NT2/D1 (cell line): ENCODE results near the gene COPRS.

Experiments
- DNase-seq: peaks from one replicate; pipeline ENCODE4 v3.0.0-alpha.2; 2011; ENCODE audit warnings: low read depth, low spot score
- H3K27me3 ChIP-seq: 2 replicates; pipeline ENCODE4 v1.6.0; 2011; ENCODE audit warnings: mild to moderate bottlenecking; ENCODE audit not compliant: insufficient read length, insufficient read depth
- H3K36me3 ChIP-seq: 2 replicates; pipeline ENCODE4 v1.6.1; 2011; ENCODE audit warnings: mild to moderate bottlenecking, low read length, mixed read lengths; ENCODE audit not compliant: insufficient read depth, insufficient read length
- H3K4me1 ChIP-seq: 2 replicates; pipeline ENCODE4 v1.5.1; 2011; ENCODE audit not compliant: insufficient read depth, insufficient read length
- H3K4me3 ChIP-seq: 2 replicates; pipeline ENCODE4 v1.5.1; 2011; ENCODE audit warnings: low read depth; ENCODE audit not compliant: insufficient read length
- H3K9ac ChIP-seq: 2 replicates; pipeline ENCODE4 v1.6.0; 2011; ENCODE audit warnings: low read depth; ENCODE audit not compliant: insufficient read length
- H3K9me3 ChIP-seq: 2 replicates; pipeline ENCODE4 v1.5.1; 2011; ENCODE audit warnings: mild to moderate bottlenecking, low read length; ENCODE audit not compliant: insufficient read depth
- SUZ12 ChIP-seq: IDR thresholded peaks from 2 replicates; pipeline ENCODE4 v1.6.1; 2011; ENCODE audit not compliant: insufficient read length, insufficient read depth; ENCODE audit errors: extremely low read depth
- YY1 ChIP-seq: IDR thresholded peaks from 2 replicates; pipeline ENCODE4 v1.6.1; 2011; ENCODE audit not compliant: insufficient read length, insufficient read depth
- ZNF274 ChIP-seq: IDR thresholded peaks from 2 replicates; pipeline ENCODE4 v1.6.1; 2011; ENCODE audit warnings: mild to moderate bottlenecking, low read depth, low read length

COPRS gene

DNA sequence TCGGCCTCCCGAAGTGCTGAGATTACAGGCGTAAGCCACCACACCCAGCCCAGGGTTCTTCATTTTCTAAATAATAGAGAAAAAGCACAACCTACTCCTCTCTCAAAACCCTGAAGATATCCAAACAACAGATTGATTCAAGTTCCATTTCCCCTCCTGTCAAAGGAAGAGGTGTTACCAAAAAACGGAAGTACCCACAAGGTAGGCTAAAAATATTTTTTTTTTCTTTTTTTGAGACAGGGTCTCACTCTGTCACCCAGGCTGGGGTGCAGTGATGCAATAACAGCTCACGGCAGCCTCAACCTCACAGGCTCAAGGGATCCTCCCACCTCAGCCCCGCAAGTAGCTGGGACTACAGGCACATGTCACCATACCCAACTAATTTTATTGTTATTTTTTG, 23.5 kb upstream of the COPRS start:
- Histone ChIP-seq H3K4me1 (no peaks in the 10 kb centered on the region), H3K9me3 (no peaks in the 10 kb centered on the region), H3K9ac (no peak overlapping the region), H3K27me3 (no peaks in the 10 kb centered on the region), H3K36me3 (peaks cover 72% of the 10 kb centered on the region), H3K4me3 (no peak overlapping the region)
- no peak for DNase-seq
- TF ChIP-seq YY1 = no peak
- no peak for TF ChIP-seq ZNF274
- TF ChIP-seq SUZ12 = no peak

DNA sequence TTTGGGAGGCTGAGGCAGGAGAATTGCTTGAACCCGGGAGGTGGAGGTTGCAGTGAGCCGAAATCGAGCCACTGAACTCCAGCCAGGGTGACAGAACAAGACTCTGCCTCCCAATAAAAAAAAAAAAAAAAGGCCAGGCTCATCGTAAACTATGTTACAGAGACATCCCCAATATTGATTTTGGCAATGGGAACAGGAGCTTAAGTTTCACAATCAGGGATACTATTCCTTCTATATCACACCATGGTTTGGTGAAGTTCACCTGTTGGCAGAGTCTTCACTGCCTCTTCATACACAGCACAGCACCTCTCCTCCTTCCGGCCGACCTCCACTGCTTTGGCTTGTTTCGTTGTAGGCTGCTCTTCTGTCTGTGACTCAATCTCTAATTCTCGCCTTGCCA, 21.3 kb upstream of the COPRS start:
- H3K4me3 ChIP-seq = no peak overlapping the region
- DNase-seq = no peak
- no peaks in the 10 kb centered on the region for H3K9me3 ChIP-seq
- peaks cover 64% of the 10 kb centered on the region for H3K36me3 ChIP-seq
- TF ChIP-seq YY1 (no peak), SUZ12 (no peak)
- no peaks in the 10 kb centered on the region for H3K27me3 ChIP-seq
- no peak overlapping the region for H3K9ac ChIP-seq
- H3K4me1 ChIP-seq = no peaks in the 10 kb centered on the region

DNA sequence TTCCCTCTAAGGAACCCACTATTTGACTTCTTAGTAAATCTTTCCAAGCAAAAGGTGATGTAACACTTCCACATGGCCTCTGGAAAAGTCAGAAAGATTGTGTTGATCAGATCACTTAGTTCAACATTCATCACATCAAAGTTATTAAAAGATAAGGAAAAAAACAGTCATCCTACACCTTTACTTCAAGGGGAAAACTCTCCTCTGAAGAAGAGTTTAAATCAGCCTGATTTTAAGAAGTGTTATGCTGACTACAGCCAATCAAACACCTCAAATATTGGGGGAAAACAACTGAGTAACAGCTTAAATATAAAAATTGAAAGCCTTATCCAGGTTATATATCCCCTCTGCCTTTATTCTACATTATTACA, 19.6 kb upstream of the COPRS start:
- no peaks in the 10 kb centered on the region for H3K27me3 ChIP-seq
- no peak overlapping the region for H3K4me3 ChIP-seq
- H3K4me1 ChIP-seq = no peaks in the 10 kb centered on the region
- peaks cover 63% of the 10 kb centered on the region for H3K36me3 ChIP-seq
- no peak for DNase-seq
- H3K9ac ChIP-seq = no peak overlapping the region
- H3K9me3 ChIP-seq = no peaks in the 10 kb centered on the region
- TF ChIP-seq YY1 (no peak), ZNF274 (no peak), SUZ12 (no peak)

DNA sequence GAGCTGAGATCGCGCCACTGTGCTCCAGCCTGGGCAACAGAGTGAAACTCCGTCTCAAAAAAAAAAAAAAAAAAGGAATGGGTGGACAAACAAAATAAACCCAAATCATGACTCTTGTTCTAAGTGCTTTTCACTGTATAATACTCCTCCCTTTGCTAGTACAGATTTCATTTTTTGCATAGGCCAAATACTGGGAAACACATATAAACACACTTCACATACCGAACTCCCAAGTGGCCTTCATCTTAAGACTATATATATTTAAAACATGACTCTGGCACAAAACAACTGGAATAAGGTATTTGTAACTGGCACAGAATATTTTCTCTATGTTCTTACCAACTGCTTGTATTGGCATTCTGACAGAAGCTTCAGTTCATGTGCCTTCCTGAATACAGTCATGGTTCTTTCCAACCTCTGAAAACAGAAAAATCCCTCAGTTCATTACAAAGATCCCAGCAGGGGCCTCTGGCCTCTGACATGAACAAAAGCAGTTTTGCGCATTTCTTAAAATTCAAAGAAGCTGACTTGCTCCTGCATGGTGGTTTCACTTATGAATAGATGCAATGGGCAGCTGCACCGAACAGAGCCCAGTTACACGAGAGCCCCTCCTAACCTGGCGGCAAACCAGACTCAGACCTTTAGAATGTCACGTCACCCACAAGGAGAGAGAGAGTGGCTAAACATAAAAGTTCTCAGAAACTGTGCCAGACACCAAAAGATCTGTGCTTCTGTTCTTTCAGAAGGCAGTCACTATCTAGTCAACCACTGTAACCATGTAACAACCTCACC, 19.1 kb upstream of the COPRS start:
- H3K4me1 ChIP-seq = no peaks in the 10 kb centered on the region
- TF ChIP-seq ZNF274 (no peak), YY1 (no peak), SUZ12 (no peak)
- H3K9ac ChIP-seq = no peak overlapping the region
- H3K36me3 ChIP-seq = peaks cover 65% of the 10 kb centered on the region
- no peaks in the 10 kb centered on the region for H3K9me3 ChIP-seq
- no peaks in the 10 kb centered on the region for H3K27me3 ChIP-seq
- no peak for DNase-seq
- H3K4me3 ChIP-seq = no peak overlapping the region

DNA sequence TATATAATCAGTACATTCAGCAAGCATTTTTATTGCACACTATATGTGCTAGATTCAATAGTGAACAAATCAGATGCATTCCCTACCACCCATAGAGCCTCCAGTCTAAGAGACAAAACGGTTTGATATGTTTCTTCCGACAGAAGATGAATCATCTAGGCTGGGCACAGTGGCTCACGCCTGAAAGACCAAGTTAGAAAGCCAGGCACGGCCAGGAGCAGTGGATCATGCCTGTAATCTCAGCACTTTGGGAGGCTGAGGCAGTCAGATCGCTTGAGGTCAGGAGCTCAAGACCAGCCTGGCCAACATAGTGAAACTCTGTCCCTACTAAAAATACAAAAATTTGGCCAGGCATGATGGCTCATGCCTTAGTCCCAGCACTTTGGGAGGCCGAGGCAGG, 18.3 kb upstream of the COPRS start:
- no peaks in the 10 kb centered on the region for H3K9me3 ChIP-seq
- DNase-seq = no peak
- no peak overlapping the region for H3K9ac ChIP-seq
- H3K4me1 ChIP-seq = no peaks in the 10 kb centered on the region
- peaks cover 66% of the 10 kb centered on the region for H3K36me3 ChIP-seq
- H3K27me3 ChIP-seq = no peaks in the 10 kb centered on the region
- TF ChIP-seq YY1 (no peak), SUZ12 (no peak), ZNF274 (no peak)
- no peak overlapping the region for H3K4me3 ChIP-seq

DNA sequence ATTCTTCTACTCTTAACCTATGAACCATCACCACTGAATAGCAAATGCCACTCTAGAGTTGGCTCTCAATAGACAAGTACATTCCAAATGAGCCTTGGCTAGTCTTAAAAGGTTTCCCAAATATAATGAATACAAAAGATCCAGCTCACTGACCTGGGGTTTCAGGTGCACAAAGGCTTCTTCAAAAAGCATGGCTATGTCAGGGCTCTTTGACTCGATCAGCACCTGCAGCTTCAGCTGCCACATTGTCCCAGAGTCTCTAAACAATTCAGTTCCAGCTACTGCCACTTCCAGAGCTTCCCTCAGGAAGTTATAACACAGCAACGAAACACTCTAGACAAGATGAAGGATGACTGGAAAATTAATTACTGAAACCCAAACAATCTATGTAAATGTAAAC, 16.0 kb upstream of the COPRS start:
- Histone ChIP-seq H3K4me1 (no peaks in the 10 kb centered on the region), H3K36me3 (peaks cover 60% of the 10 kb centered on the region), H3K9ac (no peak overlapping the region), H3K4me3 (no peak overlapping the region), H3K27me3 (no peaks in the 10 kb centered on the region), H3K9me3 (no peaks in the 10 kb centered on the region)
- TF ChIP-seq YY1 (no peak), SUZ12 (no peak), ZNF274 (no peak)
- no peak for DNase-seq

DNA sequence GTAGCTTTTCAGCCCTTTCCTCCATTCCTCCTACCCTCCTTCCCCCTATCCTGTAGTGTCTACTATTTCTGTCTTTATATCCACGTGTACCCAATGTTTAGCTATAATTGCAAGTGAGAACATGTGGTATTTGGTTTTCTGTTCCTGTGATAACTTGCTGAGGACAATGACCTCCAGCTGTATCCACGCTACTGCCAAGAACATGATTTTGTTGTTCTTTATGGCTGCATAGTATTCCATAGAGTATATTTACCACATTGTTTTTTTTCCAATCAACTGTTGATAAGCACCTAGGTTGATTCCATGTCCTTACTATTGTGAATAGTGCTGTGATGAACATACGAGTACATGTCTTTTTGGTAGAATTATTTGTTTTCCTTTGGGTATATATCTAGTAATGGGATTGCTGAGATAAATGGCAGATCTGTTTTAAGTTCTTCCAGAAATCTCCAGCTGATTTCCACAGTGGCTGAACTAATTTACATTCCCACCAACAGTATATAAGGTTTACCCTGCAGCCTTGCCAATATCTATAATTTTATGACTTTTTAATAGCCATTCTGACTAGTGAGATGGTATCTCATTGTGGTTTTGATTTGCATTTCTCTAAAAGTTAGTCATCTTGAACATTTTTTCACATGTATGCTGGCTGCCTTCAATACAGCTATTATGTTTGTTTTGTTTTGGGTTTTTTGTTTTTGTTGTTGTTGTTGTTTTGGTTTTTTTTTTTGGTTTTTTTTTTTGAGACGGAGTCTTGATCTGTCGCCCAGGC, 10.9 kb upstream of the COPRS start:
- Histone ChIP-seq H3K36me3 (peaks cover 63% of the 10 kb centered on the region), H3K27me3 (no peaks in the 10 kb centered on the region), H3K4me3 (no peak overlapping the region), H3K9me3 (no peaks in the 10 kb centered on the region), H3K9ac (no peak overlapping the region), H3K4me1 (no peaks in the 10 kb centered on the region)
- DNase-seq = no peak
- TF ChIP-seq SUZ12 = no peak
- no peak for TF ChIP-seq YY1
- no peak for TF ChIP-seq ZNF274
